ENCODE data around the gene PPP2R5B. TPM values are rescaled to one million over a fixed set of nuclear protein-coding genes. Genes with fewer than 3 reads are reported as not detected.

PPP2R5B gene
- total RNA-seq, result 10 to 100 TPM; 20.2 to 21.2 TPM

DNA sequence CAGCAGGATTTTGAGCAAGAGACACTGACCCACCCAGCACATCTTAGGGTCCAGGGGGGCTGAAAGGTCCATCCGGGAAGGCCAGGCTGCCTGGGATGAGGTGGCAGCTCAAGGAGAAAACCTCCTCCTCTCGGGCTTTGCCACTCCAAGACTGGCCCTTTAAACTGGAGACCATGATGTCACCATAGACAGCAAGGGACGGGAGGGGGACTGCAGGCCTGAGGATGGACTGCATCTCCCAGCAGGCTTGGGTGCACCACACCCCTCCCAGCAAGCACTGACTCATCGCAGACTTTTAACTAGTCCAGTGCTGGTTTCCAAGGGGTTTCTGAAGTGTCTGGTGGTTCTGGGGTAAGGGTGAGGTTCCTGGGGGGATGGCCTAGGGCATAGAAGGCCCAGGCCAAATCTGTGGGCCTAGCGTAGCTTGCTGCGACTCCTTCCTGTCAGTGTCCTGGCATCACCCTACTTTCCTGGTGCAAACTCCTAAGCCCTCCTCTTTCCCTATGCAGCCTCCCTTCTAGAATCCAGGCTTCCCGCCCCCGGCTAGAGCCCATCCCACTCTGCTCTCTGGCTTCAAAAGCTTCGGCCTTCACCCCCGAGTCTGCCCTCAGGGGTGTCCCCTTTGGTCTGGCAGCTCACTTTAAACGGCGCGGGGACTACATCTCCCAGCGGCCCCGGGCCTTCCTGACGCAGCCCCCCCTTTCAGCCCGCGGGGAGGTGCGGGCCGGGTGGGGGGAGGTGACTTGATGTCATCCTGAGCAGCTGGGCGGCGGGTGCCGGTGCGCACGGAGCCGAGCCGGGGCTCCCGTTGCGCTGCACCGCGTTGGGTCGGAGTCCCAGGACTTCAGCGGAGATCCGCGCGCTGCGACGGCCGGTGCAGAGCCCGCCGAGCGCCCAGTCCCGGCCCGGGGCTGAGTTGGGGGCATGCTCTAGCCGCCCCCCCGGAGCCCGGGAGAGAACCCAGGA lies at the start of gene PPP2R5B:
TSS of gene PPP2R5B (plus strand) at position 746 of the 966 bp plus-strand sequence. CDS start 1,046 bp downstream, outside the sequence.
- peak within 1 kb of the TSS; percentile 88 for H3K4me3 Mint-ChIP-seq
- H3K4me1 Mint-ChIP-seq (ENCODE audit: low read depth), result peaks cover 13% of the 10 kb centered on the region
- intact Hi-C loops (cut with micrococcal nuclease), result no loop called here
- DNase-seq (peak; percentile 95), ATAC-seq (peak; percentile 96)
- H3K36me3 Mint-ChIP-seq (ENCODE audit: low read depth), result peaks cover 2% of the 10 kb centered on the region
- TF ChIP-seq, protein P1, sequence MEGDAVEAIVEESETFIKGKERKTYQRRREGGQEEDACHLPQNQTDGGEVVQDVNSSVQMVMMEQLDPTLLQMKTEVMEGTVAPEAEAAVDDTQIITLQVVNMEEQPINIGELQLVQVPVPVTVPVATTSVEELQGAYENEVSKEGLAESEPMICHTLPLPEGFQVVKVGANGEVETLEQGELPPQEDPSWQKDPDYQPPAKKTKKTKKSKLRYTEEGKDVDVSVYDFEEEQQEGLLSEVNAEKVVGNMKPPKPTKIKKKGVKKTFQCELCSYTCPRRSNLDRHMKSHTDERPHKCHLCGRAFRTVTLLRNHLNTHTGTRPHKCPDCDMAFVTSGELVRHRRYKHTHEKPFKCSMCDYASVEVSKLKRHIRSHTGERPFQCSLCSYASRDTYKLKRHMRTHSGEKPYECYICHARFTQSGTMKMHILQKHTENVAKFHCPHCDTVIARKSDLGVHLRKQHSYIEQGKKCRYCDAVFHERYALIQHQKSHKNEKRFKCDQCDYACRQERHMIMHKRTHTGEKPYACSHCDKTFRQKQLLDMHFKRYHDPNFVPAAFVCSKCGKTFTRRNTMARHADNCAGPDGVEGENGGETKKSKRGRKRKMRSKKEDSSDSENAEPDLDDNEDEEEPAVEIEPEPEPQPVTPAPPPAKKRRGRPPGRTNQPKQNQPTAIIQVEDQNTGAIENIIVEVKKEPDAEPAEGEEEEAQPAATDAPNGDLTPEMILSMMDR (IDR thresholded peaks at IDR 0.05), result no peak
- H3K9me3 Mint-ChIP-seq, result no peaks in the 10 kb centered on the region
- ChIA-PET CTCF (interaction anchor here (1.0 to 1.5 kb wide), 4 partner anchors 32 to 153 kb away, joined by 3 to 5 read pairs (median 4); no protein-coding TSS in a partner anchor), POLR2A (interaction anchor here (0.7 to 1.7 kb wide), 10 partner anchors 9 to 172 kb away, joined by 3 to 9 read pairs (median 4); partner anchors contain the start of gene ARL2)
- no peaks in the 10 kb centered on the region for H3K27me3 Mint-ChIP-seq
- peak within 1 kb of the TSS; percentile 98 for H3K27ac Mint-ChIP-seq

DNA sequence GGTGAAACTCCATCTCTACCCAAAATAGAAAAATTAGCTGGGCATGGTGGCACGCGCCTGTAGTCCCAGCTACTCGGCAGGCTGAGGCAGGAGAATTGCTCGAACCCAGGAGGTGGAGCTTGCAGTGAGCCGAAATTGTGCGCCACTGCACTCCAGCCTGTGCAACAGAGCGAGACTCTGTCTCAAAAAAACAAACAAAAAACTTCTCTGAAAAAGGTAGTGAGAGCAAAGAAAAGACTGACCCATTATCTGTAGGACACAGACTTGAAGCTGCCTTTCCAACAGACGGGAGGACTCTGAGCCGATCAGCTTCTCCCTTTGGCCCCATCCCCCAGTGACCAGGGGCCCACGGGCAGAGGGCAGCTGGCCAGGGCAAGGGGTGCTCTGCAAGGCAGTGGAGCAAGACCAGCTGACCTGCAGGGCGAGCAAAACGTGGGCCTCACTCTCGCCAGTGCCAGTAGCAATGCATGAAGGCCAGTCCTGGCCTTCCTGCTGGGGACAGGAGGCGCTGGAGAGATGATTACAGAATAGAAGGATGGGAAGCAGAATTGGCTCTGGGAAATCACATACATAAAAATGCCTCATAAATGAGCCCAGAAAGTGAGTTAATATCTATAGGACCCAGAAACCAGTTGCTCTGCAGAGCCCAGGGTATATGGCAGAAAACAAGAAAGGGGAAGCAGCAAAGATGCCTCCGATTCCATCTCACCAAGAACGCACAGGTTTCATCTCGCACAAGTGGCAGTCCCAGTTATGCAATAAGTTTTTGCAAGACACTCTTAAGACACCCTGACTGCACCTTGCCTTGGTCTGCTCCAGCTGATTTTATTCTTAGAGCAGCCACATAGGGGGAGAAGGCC lies 48.9 kb upstream of the PPP2R5B start:
- no peak for DNase-seq
- no peaks in the 10 kb centered on the region for H3K9me3 Mint-ChIP-seq
- H3K36me3 Mint-ChIP-seq (ENCODE audit: low read depth), result peaks cover 50% of the 10 kb centered on the region
- intact Hi-C loops (cut with micrococcal nuclease), result no loop called here
- no peaks in the 10 kb centered on the region for H3K27me3 Mint-ChIP-seq
- POLR2A ChIA-PET, result interaction anchor here (0.8 to 14.9 kb wide), 7 partner anchors 11 to 242 kb away, joined by 3 to 768 read pairs (median 4); partner anchors contain the start of genes PYGM and ZNHIT2
- H3K4me3 Mint-ChIP-seq, result peak overlapping the region; percentile 99
- CTCF ChIA-PET, result interaction anchor here (1.0 to 29.9 kb wide), 8 partner anchors 8 to 41 kb away, joined by 3 to 1168 read pairs (median 4); partner anchors contain the start of genes ATG2A and CDC42BPG
- TF ChIP-seq, protein P1 (IDR thresholded peaks at IDR 0.05), result no peak
- ATAC-seq, result no peak
- H3K27ac Mint-ChIP-seq, result peak overlapping the region; percentile 84
- H3K4me1 Mint-ChIP-seq (ENCODE audit: low read depth), result peaks cover 71% of the 10 kb centered on the region

DNA sequence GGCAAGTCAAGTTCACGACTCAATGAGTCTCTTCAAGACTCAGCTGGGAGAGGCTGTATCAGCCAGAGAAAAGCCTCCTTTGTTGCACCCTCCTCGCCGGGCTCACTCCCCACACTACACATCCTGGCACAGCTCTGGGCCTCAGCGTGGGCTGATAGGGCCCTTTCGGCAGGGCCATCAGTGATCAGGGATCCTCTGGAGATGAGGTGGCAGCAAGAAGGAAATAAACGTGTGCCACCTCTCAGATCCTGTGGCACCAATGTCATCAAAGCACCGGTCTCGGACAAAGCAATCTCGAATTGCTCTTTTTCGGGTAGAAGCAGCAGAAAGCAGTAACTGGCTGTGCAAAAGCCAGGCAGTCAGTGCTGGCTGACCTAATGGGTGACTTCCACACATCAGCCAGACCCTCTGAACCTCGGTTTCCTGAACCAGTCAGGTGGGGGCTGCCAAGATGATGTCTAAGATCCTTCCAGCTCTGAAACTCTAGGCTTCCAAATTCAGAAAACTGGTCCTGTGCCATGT lies 48.2 kb upstream of the PPP2R5B start:
- ChIA-PET CTCF (interaction anchor here (1.0 to 29.9 kb wide), 6 partner anchors 12 to 40 kb away, joined by 3 to 1168 read pairs (median 6); partner anchors contain the start of genes ATG2A and CDC42BPG), POLR2A (interaction anchor here (0.8 to 14.9 kb wide), 5 partner anchors 10 to 259 kb away, joined by 3 to 768 read pairs (median 4); partner anchors contain the start of gene ZNHIT2)
- H3K27me3 Mint-ChIP-seq, result no peaks in the 10 kb centered on the region
- TF ChIP-seq, protein P1 (IDR thresholded peaks at IDR 0.05), result no peak
- DNase-seq (peak; percentile 74), ATAC-seq (peak; percentile 5)
- H3K4me1 Mint-ChIP-seq (ENCODE audit: low read depth), result peaks cover 71% of the 10 kb centered on the region
- peak overlapping the region; percentile 99 for H3K4me3 Mint-ChIP-seq
- H3K36me3 Mint-ChIP-seq (ENCODE audit: low read depth), result peaks cover 47% of the 10 kb centered on the region
- peak overlapping the region; percentile 84 for H3K27ac Mint-ChIP-seq
- no peaks in the 10 kb centered on the region for H3K9me3 Mint-ChIP-seq
- intact Hi-C loops (cut with micrococcal nuclease), result no loop called here

DNA sequence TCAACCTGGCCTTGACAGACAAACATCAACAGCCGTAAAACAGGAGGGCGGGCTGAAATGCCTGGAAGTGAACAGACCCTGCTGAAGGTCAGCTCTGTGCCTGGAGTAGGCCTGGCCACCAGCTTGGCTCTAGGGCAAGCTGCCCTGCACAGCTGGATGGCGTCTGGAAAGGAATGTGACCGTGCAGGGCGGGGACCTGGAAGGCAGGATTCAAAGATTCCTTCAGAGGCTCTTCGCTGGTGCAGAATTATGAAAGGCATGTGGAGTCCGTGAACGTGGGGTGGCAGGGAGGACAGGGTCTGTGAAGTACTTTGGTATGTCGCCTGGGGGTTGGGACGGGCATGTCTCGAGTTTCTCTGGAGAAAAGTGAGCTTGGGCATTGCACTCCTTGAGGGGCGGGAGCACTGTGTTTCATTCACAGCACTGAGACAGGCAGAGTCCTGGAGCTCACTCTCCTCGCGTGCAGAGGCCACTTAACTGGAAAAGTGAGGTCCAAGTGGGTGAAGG lies 47.6 kb upstream of the PPP2R5B start:
- Mint-ChIP-seq H3K36me3 (ENCODE audit: low read depth) (peaks cover 42% of the 10 kb centered on the region), H3K27ac (peak overlapping the region; percentile 84), H3K4me3 (peak overlapping the region; percentile 99), H3K4me1 (ENCODE audit: low read depth) (peaks cover 70% of the 10 kb centered on the region), H3K27me3 (no peaks in the 10 kb centered on the region), H3K9me3 (no peaks in the 10 kb centered on the region)
- DNase-seq, result no peak
- CTCF ChIA-PET, result interaction anchor here (1.0 to 29.9 kb wide), 6 partner anchors 11 to 66 kb away, joined by 3 to 1168 read pairs (median 4); partner anchors contain the start of genes ATG2A, CDC42BPG and MEN1
- intact Hi-C loops (cut with micrococcal nuclease), result no loop called here
- POLR2A ChIA-PET, result interaction anchor here (0.8 to 14.9 kb wide), 9 partner anchors 10 to 258 kb away, joined by 3 to 768 read pairs (median 3); partner anchors contain the start of gene ZNHIT2
- TF ChIP-seq, protein P1 (IDR thresholded peaks at IDR 0.05), result no peak
- ATAC-seq, result no peak
